Measurements from ENCODE around the gene DAAM1.

- no peak for TF ChIP-seq KAT7 (CRISPR knock-in tag; IDR thresholded peaks at IDR 0.05; ENCODE audit: borderline replicate concordance)
- no peak for TF ChIP-seq ARID4B (CRISPR knock-in tag; IDR thresholded peaks at IDR 0.05; ENCODE audit: borderline replicate concordance)
- TF ChIP-seq ATF3 (CRISPR knock-in tag; conservative IDR thresholded peaks at IDR 0.05) = no peak
- TF ChIP-seq CTCF (IDR thresholded peaks at IDR 0.05) = no peak
- no peak for TF ChIP-seq ETV6 (CRISPR knock-in tag; IDR thresholded peaks at IDR 0.05)
- no peak for TF ChIP-seq MXD4 (CRISPR knock-in tag; IDR thresholded peaks at IDR 0.05; ENCODE audit: borderline replicate concordance)
- no peak for TF ChIP-seq ATF2 (CRISPR knock-in tag; IDR thresholded peaks at IDR 0.05; ENCODE audit: borderline replicate concordance, low read depth)
These were observed 50.6 kb downstream of the DAAM1 start for GRCh38 chr14:59239022-59239421.
